OCI-LY7 (cell line): ENCODE measurements around the gene PIK3R1.

Experiments
- CTCF ChIP-seq: fragments of 200-600 bp; sonication (generic); conservative IDR thresholded peaks from 2 replicates; pipeline ENCODE4 v1.5.1; 2014; ENCODE audit warnings: mild to moderate bottlenecking, antibody characterized with exemption, low read length, moderate library complexity, mixed read lengths
- EZH2phosphoT487 ChIP-seq: fragments of 200-600 bp; sonication (generic); IDR thresholded peaks from 2 replicates; pipeline ENCODE4 v1.6.1; 2018; ENCODE audit warnings: low read depth, borderline replicate concordance, mild to moderate bottlenecking, mixed run types, antibody characterized with exemption, low read length, moderate library complexity, mixed read lengths

GRCh38 chr5:68261169-68261568 lies 45.6 kb downstream of the PIK3R1 start:
- no peak for TF ChIP-seq CTCF
- TF ChIP-seq EZH2phosphoT487 = no peak
